HG02642 (cell line): ENCODE results near the gene IL16.

Experiments
- ATAC-seq: cut with Tn5 transposase; IDR thresholded peaks from one replicate; pipeline ENCODE4 v1.9.1; 2021; ENCODE audit warnings: mild to moderate bottlenecking; ENCODE audit not compliant: unreplicated experiment, poor library complexity

The IL16 gene

GRCh38 chr15:81286621-81287121, 90.0 kb downstream of the IL16 start:
- ATAC-seq: peak; percentile 39

GRCh38 chr15:81288040-81288439, 91.4 kb downstream of the IL16 start:
- no peak for ATAC-seq

- no peak for ATAC-seq
Measured at GRCh38 chr15:81288616-81289015, 91.9 kb downstream of the IL16 start.

- no peak for ATAC-seq
Measured at GRCh38 chr15:81289910-81290309, 93.2 kb downstream of the IL16 start.

- ATAC-seq: peak; percentile 1
Measured at GRCh38 chr15:81291916-81292522, 95.3 kb downstream of the IL16 start.

DNA sequence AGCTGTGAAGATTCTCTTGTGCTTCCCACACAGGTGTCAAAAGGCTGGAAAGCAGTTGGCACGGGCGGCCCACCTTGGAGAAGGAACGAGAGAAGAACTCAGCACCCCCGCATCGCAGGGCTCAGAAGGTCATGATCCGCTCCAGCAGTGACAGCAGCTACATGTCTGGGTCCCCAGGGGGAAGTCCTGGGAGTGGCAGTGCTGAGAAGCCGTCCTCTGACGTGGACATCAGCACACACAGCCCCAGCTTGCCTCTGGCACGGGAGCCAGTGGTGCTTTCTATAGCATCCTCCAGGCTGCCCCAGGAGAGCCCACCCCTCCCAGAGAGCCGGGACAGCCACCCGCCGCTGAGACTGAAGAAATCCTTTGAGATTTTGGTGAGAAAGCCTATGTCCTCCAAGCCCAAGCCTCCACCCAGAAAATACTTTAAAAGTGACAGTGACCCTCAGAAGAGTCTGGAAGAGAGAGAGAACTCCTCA, 95.9 kb downstream of the IL16 start:
- peak; percentile 34 for ATAC-seq

DNA sequence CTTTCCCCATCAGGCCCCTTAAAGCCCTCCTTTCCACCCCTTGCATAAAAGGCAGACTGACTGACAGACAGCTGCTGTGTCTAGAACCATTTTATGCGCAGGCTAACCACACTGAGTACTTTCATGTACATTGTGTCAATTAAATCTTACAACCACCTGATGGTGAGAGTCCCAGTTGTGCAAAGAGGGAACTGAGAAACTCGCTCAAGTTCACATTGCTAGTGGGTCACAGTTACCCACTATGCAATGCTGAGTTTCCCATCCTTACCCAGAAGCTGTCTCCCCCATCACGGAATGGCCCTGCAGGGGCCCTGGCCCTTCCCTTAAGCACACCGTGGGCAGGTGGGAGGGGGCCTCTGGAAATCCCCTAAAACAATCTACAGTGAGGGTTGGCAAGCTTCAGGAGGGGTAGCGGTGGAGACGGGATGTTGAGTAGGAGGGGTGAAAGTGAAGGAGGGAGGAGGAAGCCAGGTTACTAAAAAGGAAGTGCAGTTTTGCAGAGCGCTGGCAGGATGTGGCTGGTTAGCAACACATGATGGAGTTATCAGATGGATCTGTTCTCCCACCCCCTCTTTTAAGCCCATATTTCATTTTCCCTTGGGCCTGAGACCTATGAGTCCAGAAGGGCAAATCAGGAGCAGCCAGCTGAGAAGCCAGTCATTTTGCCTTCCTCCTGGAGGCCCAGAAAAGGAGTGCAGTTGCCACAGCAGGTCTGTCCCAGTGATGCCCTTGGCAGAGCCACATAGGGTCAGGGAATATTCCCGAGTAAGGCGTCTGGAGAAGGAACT, 97.2 kb downstream of the IL16 start:
- peak; percentile 69 for ATAC-seq

- peak; percentile 5 for ATAC-seq
Measured at GRCh38 chr15:81294516-81294880, 97.8 kb downstream of the IL16 start.

- no peak for ATAC-seq
Measured at GRCh38 chr15:81295486-81296121, 98.9 kb downstream of the IL16 start.

DNA sequence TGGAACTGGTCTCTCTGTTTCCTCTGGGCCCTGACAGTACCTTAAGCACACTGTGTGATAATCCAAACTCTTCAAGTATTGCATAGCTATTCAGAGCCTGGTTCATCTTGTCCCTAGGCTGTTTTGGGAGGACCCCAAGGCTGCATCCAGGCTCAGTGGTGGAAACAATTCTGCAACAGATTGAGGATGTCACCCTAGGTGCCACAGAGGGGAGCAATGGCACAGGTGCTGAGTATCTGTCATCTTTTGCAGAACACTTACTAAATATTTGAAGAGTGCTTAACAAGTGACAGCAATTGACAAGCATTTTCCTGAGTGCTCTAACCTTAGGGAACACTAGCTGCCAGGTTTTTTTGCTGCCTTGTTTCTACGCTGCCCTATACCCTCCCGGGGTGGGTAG, 99.5 kb downstream of the IL16 start:
- ATAC-seq: no peak

GRCh38 chr15:81296673-81297072, 100.0 kb downstream of the IL16 start:
- peak; percentile 50 for ATAC-seq

DNA sequence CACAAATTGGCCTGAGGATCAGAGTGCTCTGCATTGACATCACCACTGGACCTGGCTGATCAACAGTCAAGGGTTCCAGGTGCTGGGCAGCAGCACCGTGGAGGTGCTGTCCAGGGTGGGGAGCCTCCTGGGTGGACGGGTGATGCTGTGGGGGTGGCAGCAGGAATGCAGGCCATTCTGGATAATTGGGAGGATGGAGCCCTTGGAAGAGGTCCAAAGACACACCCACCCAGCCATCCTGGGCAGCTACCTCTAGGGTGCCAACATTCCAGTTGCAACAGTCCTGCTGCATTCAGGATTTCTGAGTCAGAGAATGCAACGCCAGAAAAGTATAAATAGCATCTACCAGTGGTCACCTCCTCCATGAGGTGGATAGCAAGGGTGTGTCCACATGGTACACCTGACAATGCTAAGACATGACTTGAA, 100.5 kb downstream of the IL16 start:
- ATAC-seq: no peak

GRCh38 chr15:81297603-81298575, 101.2 kb downstream of the IL16 start:
- no peak for ATAC-seq

DNA sequence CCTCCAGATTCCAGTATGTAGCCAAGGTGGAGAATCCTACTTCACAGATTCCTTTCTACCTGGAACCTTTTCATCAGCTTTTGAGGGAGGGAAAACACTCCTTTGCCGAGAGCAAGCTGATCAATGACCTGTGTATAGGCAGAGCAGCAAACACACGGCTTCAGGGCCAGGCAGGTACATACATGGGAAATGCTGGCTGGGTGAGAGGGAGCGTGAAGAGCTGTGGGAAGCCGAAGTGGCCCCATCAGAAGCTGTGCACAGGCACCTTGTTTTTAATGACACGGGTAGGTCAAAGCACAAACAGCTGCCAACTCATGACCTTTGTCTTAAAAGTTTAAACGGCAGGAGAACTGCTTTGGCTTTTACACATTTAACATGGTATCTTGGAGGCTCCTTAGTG, 101.9 kb downstream of the IL16 start:
- ATAC-seq: no peak

GRCh38 chr15:81299156-81299555, 102.5 kb downstream of the IL16 start:
- no peak for ATAC-seq

DNA sequence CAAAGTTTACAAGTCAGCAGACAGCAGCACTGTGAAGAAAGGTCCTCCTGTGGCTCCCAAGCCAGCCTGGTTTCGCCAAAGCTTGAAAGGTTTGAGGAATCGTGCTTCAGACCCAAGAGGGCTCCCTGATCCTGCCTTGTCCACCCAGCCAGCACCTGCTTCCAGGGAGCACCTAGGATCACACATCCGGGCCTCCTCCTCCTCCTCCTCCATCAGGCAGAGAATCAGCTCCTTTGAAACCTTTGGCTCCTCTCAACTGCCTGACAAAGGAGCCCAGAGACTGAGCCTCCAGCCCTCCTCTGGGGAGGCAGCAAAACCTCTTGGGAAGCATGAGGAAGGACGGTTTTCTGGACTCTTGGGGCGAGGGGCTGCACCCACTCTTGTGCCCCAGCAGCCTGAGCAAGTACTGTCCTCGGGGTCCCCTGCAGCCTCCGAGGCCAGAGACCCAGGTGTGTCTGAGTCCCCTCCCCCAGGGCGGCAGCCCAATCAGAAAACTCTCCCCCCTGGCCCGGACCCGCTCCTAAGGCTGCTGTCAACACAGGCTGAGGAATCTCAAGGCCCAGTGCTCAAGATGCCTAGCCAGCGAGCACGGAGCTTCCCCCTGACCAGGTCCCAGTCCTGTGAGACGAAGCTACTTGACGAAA, 103.1 kb downstream of the IL16 start:
- ATAC-seq: no peak

DNA sequence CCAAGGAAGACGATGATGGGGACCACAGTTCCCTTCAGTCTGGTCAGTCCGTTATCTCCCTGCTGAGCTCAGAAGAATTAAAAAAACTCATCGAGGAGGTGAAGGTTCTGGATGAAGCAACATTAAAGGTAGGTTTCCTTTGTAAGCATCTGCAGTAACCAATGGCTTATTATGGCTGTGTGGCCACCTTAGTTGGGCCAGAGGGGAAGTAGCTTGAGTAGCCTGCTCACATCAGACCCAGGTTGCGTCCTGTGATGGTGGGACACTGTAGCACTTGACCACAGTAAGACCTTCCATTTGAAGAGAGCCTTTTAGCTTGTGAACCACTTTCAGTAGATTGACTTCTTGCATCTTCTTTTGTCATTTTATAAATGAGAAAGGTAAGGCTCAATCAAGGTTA, 104.7 kb downstream of the IL16 start:
- no peak for ATAC-seq

- ATAC-seq: peak; percentile 79
Measured at GRCh38 chr15:81301815-81302399, 105.2 kb downstream of the IL16 start.

DNA sequence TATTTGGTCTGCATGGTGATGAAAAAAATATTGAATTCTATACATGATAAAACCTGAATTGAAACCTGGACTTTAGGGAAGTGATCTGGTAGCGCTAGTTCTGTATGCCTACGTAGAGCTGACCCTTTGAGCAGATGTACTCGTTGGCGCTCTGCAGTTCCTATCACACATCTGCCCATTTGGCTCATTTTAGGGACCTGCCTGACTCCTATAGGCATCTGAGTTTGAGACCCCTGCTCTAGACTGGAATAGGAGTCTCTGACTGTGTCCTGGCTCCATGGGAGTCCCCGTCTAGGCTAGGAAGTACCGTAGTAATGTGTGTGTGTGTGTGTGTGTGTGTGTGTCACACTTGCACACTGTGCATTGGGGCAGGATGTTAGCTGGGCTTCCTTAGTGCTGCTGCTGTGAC, 106.0 kb downstream of the IL16 start:
- peak; percentile 1 for ATAC-seq
